Lung microvascular endothelial cell (primary cell): ENCODE results near the gene PHACTR1. TPM values are rescaled to one million over a fixed set of nuclear protein-coding genes. Genes with fewer than 3 reads are reported as not detected.

Experiments used
- DNase-seq, 2 donors: peaks; one replicate each; pipeline versions ENCODE4 v3.0.0 to v3.0.0-alpha.2; 2010; ENCODE audit warnings: low read depth in 2 of 2
- total RNA-seq: library from RNA; depleted of rRNA; stranded (reverse); fragments of >200 nt; gene quantifications from 2 replicates; pipeline ENCODE4 v1.2.1, GENCODE V29; 2014

PHACTR1 gene
- total RNA-seq, 1 donor from 2014 or later, result 0.40 TPM

DNA sequence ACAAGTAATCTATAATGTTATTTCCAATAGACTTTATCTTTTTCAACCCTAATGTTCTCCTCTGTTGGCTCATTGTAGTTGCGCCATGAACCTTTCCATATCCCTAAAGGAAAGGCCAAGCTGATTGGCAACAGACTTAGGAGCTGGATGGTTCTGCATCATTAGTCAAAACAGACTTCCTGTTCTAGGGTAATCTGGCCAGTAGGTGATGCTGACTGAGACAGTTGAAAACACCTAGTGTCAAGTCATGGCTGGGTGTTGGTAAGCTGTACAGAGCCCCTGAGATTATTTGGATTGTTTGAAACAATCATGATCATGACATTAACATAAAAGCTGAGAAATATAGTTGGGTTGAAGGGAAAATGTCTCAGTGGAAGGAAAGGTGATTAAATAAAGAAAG is 231.4 kb downstream of the PHACTR1 start:
- DNase-seq, result no peak

- DNase-seq, result no peak
These were observed 234.4 kb downstream of the PHACTR1 start for GRCh38 chr6:12950976-12951375.

GRCh38 chr6:12951415-12951814 is 234.8 kb downstream of the PHACTR1 start:
- DNase-seq, result no peak

DNA sequence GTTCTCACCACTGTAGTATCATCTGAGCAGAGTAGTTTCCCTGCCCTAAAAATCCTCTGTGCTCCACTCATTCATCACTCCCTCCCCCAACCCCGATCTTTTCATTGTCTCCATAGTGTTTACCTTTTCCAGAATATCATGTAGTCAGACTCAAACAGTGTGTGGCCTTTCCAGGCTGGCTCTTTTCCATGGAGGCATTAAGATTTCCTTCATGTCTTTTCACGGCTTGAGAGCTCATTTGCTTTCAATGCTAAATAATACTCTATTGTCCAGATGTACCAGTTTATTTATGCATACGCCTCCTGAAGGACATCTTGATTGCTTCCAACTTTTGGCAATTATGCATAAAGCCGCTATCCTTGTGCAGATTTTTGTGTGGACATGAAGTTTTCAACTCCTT is 235.8 kb downstream of the PHACTR1 start:
- DNase-seq, result no peak

GRCh38 chr6:12955956-12956355 is 239.4 kb downstream of the PHACTR1 start:
- DNase-seq, result no peak

DNA sequence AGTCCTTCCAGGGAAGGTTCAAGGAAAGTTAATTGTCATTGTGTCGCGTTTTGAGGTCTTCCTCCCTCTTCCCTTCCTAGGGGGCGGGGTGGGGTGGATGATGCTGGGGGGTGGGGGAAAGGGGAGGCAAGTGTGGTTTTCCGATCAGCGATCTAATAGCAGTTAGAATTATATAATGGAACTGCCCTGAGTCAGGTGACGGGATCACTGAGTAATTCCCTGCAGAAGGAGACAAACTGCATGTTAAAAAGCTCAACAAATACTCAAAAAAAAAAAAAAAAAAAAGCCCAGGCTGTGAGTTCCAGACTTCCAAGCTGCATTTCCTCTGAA is 240.4 kb downstream of the PHACTR1 start:
- peak in 1 of 2 donors; percentile 37 for DNase-seq

DNA sequence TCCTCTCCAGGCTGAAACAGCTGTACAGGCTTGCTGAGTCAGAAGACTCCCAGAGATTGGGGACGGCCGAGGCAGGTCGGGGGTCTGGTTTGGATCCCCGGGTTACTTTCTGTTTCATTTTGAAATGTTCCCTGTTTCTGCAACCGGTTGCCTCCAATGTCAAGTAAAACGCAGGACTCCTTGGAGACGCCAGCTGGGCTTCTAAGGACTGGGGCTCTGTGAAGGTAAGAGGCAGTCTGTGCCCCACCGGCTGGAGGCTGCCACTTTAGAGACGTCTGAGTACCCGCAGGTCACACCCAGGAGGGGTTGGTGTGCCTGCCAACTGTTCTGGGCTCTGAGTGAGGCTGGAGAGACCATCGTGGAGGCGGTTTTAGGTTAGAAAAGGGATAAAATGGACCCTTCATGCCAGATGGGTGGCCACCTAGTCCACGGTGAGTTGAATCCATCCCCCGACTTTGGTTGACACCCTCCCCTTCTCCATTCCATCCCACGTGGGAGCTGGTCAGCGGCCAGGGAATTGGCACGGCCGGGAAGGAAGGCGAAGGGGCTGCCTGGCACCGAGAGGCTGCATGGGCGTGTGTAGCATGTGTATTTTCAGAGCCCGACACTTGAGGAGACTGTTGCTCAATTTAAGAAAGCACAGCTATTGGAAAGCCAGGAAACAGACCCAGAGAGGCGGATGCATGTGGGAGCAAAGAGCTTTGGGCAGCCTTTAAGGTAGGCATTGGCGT is 240.9 kb downstream of the PHACTR1 start:
- DNase-seq, result peak; percentile 38 to 78

- peak; percentile 10 to 50 for DNase-seq
These were observed 241.6 kb downstream of the PHACTR1 start for GRCh38 chr6:12958052-12958706.

DNA sequence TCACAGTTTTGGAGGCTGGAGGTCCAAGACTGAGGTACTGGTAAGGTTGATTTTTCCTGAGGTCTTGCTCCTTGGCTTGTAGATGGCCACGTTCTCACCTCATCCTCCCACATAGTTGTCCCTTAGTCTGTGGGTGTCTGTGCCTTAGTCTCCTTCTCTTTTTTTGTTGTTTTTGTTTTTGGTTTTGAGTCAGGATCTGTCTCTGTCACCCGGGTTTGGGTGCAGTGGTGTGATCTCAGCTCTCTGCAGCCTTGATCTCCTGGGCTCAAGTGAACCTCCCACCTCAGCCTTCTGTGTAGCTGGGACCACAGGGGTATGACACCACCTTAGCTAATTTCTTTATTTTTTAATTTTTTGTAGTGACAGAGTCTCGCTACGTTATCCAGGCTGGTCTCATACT is 245.2 kb downstream of the PHACTR1 start:
- DNase-seq, result no peak

GRCh38 chr6:12962529-12962928 is 246.0 kb downstream of the PHACTR1 start:
- DNase-seq, result peak in 1 of 2 donors; percentile 17

DNA sequence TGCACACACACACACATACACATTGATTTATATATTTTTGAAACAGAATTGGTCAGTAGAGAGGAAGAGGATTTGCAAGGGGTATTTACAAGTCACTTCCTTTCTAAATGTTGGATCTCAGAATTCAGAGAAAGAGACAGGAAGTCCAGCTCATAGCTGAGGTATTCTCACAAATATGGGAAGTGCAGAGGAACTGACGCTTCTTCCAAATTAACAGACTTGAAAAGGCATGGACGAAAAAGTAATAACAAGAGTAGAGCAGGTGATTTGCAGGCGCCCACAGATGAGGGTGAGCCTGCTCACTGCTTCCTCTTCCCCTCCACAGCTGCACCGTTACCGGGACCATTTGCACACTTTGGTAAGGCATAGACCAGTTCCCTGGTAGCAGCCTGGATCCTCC is 246.4 kb downstream of the PHACTR1 start:
- DNase-seq, result peak; percentile 41 to 88

DNA sequence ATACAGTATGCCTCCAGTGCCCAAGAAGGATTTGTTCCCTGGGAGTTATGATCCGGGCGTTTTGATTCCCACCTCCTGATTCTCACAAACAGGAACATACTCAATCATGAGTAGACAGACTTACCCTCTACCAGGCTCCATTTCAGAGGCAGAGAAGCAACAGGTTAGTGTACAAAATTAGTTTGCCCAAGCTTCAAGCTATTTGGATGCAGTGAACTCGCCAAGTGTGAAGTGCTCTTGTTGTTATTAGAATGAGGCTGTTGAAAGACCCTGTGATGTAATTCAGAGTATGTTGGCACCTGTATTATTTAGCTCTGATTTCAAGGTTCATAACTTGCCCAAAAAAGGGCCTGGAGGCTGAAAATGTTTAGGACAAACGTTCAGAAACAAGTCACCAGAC is 247.0 kb downstream of the PHACTR1 start:
- peak; percentile 14 to 28 for DNase-seq

- DNase-seq, result no peak
These were observed 251.1 kb downstream of the PHACTR1 start for GRCh38 chr6:12967686-12968085.

GRCh38 chr6:12968290-12968689 is 251.7 kb downstream of the PHACTR1 start:
- DNase-seq, result no peak

DNA sequence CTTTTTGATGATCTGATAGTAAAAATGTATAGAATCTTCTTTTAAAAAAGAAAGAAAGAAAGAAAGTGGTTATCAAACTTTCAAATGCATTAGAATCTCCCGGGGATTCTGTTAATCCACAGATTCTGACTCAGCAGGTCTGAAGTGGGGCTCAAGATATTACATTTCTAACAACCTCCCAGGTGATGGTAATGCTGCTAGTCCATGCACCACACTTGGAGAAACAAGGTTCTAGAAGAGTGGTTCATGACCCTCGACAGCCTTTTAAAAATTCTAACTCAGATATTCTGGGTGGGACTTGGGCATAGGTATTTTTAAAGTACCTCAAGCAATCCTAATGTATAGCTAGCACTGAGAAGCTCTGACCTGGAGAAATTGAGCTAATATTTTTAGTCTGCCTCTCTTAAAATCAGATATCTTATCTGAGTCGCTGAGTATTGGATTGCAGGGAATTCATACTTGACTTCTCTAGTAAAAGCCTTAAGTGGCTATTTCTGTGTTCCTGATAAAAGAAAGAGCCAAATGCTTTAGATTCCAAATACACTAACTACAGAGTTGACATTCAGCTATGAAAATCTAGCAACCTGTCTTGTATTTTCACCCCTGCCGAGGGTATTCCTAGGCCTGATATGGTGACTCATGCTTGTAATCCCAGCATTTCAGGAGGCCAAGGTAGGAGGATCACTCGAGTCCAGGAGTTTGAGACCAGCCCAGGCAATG is 252.4 kb downstream of the PHACTR1 start:
- DNase-seq, result no peak

DNA sequence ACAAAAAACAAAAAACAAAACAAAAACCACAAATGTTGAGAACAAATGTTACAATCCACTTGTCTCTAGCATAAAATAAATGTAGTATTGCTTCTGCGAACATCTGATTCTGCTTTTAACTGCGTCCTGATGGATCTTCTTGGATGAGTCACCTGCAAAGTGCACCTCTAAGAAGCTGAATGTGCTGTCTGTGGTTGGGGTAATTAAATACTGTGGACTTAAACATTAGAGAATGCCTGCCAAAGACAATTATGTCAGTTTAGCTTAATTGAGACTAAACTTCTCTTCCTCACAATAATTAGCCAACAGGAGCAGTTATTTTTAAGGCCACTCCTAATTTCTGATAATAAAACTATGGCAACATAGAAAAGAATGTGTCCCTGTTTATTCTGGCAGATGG is 253.4 kb downstream of the PHACTR1 start:
- no peak for DNase-seq

DNA sequence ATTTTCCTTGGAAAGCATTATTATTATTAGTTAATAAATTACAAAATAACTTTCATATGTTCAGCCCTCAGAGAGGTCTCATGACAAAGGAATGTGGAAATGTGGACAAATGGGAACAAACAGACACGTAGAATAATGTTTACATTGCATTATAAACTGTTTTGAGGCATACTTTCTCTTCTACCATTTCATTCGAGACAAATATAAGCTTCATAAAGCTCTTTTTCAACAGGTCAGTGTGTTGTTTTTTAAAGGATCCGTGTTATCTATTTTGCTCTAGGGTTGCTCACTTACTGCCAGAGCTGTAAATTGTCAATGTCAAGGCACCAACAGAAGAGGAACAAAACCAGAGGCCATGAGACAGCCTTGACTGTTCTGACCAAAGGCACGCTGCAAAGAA is 256.8 kb downstream of the PHACTR1 start:
- peak; percentile 16 to 36 for DNase-seq

- DNase-seq, result no peak
These were observed 258.0 kb downstream of the PHACTR1 start for GRCh38 chr6:12974551-12974950.

DNA sequence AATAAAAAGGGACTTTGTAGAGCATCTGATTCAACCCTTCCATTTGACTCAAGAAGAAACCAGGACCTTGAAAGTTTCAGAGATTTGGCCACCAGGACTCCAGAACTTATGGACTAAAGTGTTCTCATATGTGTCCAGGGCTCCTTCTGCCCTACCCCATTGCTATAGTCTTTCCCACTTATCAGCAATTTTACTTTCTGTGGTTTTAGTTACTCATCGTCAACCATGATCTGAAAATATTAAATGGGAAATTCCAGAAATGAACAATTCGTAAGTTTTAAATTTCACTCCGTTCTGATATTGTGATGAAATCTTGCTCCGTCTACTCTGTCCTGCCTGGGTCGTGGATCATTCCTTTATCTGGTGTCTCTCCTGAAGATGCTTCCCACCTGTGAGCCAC is 259.8 kb downstream of the PHACTR1 start:
- no peak for DNase-seq

DNA sequence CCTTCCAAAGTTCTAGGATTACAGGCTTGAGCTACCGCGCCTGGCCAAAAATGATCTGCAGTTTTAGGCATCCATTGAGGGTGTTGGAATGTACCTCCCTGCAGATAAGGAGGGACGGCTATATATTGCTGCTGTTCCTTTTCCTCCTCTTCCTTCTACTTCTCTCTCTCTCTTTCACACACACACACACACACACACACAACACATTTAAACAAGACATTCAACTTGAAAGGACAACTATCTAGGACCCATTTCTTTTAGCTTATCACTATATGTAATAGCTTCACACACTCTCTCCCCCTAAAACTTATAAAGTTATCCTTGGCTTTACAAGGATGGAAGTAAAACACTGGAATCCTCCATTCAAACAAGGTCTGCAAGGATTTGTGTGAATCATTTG is 260.6 kb downstream of the PHACTR1 start:
- no peak for DNase-seq

- DNase-seq, result no peak
These were observed 261.2 kb downstream of the PHACTR1 start for GRCh38 chr6:12977806-12978205.

DNA sequence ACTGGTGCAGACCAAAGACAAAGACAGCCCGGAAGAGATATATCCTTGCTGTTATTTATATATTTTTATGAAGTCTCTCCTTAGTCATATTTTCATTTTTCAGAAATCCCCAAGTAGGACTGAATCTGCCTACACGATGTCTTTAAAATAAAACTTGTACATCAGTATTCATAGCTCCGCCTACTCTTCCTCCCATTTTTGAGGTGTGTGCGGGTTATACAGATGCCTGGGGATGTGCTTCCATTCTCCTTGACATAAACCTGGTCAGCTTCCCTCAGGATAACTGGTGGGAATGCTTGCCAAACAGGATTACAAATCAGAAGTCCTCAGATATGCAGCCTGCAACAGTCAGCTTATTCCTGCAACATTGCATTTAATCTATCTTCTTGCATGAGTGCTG is 264.2 kb downstream of the PHACTR1 start:
- DNase-seq, result no peak

DNA sequence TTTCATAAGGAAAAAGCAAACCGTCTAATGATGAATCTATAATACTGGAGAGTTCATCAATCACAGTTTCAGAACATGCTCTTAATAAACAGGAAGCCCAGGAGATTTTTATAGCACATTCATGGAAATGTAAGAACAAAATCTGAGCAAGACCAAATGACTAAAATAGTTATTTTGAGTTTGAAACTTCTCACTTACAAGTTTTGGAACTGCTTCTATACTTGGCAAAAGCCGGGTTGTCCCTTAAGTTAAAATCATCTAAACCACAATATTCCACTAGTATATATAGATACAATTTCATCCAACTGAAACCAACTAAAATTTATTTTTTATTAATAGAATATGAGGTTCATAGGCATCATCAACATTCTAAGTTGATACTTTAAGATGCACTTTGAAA is 268.2 kb downstream of the PHACTR1 start:
- DNase-seq, result peak in 1 of 2 donors; percentile 10
